Measurements from ENCODE around the gene GPATCH8.
"Not testable (repeated sequence)": the region's sequence is repeated elsewhere in the genome, so short reads cannot be mapped to it uniquely, and the experiment has no call there.

Gene GPATCH8

DNA sequence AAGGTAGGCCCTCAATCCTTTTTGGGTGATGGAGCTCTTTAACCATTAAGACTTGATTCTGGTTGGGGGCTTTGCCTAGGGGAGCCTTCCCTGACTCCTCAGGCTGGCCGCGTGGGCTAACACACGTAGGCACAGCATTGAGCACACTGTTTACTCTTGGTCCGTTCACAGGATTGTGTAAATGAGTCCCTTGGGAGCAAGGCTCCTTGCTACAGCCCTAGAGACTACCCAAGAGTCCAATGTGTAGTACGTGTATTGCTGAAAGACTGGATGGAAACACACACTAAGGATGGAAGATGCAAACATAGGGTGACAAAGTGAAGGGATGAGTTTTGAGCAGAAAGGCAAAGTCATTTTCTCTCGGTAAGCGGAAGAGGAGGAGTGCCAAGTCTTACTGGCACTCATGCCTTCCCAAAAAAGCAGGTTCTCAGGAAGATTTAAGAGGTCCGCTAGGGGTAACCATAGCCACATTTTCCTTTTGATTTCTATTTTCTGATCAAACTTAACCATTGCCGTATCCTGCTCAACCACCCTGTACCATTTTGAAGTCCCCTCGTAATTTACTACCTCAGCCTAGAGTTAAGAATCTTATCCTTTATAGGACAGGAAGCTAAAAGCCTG lies 112.8 kb downstream of the GPATCH8 start:
- peak in 1 of 2 experiments; percentile 17 for DNase-seq

DNA sequence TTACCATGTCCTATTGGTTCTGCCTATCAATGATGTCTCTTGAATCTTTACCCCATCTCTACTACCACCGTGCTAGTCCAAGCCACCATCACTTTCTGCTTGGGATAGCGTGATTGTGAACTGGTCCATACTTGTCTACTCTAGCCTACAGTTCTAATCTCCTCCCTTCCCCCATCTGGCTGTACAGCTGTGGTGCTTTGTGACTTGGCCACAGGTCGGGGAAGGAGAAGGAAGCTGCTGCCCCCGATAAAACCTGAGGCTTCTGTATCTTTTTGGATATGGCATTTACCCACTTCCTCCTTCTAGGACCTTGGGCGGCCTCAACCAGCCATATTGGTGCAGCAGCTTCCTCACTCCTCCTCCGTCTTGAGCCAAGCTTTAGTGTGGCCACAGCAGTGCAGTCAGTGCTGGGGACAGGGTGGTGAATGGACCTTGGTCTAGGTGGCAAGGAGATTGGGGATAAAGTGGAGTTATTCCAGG lies 113.4 kb downstream of the GPATCH8 start:
- no peak for DNase-seq

DNA sequence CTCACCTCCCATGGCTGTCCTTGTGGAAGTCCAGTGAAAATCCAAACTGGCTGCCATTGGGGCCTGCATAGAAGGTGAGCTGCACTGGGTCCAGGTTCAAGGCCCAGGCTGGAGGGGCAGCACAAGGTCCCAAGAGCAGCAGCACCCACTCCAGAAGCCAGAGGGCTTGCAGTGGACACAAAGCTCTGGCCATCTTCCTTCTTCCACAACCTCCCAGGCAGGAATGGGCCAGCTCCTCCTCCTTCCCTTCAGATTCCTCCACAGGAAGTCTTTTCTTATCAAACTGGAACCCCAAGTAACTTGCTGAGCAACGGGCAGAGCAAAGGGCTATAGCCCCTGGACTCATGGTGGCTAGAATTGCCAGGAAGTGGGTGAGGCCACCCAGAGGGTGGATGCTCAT lies 113.9 kb downstream of the GPATCH8 start, which contains the start of gene ITGA2B:
Gene ITGA2B, minus strand, starts transcription at position 369 of the 400 bp plus-strand sequence. Its CDS starts 176 bp downstream, at position 193.
- DNase-seq, result no peak

DNA sequence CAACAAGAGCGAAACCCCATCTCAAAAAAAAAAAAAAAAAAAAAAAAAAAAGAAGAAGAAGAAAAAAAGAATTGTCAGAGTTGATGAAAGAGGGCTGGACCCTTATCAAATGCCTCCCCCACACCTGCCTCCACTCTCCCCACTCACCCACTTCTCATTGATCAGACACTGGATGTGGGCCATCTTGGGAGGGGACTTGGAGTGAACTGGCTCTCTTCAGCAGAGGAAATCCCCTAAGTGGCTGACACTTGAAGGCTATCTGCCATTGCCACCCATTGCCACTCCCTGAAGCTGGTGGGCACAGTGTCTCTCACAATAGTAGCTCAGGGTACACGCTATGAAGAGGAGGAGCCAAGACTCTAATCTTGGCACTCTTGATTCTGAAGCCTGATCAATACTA lies 115.4 kb downstream of the GPATCH8 start:
- DNase-seq, result no peak

DNA sequence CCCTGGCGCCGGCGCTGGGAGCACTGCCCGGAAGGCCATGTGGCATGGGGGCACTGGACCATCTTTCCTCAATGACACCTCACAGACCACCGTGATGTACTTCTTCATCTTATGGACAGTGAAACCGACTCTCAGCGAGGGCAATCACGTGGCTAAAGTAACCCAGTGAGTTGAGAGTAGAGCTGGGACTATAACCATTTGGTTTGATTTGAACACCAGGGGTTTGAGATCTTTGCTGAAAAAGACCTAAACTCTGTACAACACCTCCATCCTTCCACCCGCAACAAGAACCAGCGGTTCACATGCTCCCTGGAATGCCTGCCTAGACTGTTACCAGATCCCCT lies 117.1 kb downstream of the GPATCH8 start:
- DNase-seq, result no peak

DNA sequence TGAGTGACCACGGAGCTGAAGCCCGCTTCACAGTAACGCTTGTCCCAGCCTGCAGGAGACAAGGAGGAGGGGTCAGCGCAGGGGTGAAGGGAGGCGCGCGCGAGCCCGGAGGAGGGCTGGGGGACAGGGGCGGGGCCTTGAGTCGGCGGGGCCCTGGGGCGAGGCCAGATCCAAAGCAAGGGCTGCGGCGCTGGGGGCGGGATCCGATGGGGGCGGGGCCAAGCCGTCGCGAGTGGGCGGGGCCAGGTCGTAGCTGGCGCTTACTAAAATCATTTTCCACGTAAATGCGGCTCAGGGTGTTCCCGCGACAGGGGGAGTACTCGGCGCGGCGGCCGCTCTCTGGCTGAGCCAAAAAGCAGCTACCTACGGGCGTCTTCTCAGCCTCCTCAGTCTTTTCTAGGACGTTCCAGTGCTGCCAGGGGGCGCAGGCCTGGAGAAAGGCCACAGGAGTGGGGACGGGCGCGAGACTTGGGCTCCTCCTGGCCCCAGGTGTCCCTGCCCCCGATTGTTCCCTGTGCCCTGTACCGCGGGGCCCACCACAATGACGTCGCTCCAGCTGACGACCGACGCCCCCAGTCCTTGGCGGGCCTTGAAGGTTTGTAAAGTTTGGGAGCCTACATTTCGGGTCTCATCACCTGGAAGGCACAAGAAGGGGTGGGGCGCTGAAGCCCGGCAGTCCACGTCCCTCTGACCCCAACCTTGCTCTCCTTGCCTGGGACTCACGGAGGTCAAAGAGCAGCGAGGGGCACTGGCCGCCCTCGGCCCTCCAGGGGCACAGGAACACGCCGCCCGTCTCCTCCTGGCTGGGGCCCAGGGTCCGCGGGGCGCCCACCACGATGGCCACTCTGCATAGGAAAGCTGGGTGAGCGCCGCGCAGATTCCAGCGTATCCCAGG lies 117.7 kb downstream of the GPATCH8 start:
- DNase-seq, result peak; percentile 67 to 84

DNA sequence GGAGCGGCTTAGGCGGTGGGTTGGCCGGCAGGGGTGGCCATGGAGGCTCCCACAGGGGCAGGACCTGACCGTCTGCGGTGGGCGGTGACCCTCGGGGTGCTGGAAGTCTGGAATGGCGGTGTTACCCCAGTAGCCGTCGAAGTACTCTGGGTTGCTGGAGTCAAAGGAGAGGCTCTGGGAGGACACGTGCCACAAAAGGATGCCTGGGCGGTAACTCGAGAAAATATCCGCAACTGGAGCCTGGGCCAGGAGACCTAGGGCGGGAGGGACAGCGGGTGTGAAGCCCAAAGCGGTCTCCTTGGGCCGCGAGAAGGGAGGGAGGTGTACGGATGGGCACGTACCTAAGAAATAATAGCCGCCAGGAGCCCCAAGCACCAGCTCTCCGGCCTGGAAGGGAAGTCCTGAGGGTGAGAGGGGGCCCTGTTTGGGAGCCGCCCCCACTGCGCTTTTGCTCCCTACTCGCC lies 118.4 kb downstream of the GPATCH8 start:
- no peak for DNase-seq

DNA sequence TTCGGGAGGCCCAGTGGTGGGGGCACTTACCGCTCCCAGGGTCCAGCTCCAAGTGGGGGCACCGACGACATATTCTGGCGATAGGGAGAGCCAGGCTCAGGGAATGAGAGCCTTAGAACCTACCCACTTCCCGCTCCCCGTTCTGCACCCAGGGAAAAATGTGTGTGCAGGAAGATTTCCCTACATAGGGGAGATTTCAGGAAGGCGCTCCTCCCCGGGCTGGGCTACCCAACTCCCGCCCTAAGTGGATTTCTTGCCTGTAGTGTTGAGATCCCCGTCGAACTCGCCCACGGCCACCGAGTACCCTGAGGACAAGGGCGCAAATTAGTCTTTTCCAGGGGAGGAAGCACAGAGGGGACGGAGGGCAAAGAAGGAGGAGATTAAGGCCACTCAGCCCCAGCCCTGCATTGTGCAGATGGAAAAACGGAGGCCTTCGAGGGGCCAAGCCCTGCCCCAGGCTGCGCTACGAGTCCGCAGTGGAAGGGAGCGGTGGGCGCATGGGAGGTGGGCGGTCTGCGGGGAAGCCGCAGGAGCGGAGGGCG lies 118.9 kb downstream of the GPATCH8 start:
- no peak for DNase-seq

DNA sequence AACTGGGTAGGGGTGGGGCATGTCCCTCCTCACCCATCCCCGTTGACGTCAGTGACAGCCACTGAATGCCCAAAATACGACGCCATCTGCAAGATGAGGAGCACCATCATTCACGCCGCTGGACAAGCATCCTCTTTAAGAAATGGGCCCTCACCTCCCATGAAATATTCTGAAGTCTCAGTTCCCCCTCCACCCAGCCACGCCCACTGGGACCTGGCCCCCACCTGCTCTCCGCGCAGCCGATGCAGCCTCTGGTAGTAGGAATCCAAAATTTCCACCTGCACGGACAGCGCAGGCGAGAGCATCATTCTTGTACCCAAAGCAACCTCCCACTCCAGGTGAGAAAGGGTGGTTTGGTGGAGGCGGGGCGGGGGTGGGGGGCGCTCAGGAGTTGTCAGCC lies 119.3 kb downstream of the GPATCH8 start:
- no peak for DNase-seq

DNA sequence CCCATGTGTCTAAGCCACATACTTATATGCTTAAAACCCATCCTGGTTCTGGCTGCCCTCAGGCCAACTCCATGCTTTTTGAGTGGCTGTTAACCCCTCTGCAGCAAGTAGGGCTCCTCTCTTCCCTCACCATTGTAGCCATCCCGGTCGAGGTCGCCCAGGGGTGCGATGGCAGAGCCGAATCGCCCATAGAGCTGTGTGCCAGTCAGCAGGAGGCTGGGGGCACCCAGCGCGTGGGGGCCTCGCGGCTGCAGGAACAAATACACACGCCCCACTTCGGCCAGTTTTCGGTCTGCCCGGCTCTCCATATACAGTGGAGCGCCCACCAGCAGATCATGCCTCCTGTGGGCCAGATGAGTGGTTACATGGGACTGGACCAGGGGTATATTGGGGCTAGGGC lies 119.8 kb downstream of the GPATCH8 start:
- no peak for DNase-seq

DNA sequence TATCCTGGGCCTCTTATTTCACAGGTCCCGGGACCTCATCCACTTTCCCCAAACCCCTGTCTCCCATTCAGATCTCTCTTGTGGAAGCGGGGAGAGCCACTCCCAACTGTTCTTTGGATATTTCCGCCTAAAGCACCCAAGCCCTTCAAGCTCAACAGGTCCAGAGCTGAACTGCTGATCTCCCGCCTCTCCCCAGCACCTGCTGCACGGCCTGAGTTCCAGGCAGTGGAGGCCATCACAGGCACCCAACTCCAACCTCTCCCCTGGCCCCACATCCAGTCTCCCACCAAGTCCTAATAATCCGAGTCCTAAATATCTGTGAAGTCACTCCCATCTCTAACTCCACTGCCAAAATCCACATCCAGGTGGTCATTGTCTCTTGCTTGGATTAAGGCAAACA lies 120.3 kb downstream of the GPATCH8 start:
- DNase-seq, result no peak

DNA sequence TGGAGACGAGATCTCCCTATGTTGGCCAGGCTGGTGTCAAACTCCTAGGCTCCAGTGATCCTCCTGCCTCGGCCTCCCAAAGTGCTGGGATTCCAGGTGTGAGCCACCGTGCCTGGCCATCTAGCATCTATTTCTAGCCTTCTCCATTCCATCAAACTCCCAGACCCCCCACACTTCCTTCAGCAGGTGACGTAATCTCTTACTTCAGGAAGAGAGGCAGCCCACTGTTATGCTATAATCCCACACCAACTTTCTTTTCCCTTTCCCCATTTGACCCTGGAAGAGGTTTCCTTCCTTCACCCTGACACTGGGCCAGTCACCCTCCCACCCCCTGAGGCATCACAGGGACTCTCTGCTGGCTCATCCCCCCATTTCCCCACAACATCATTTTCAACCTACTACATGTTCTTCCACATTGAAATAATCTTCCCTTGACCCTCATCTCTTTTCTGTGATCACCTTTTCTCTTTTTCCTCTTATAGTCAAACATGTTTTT lies 121.3 kb downstream of the GPATCH8 start:
- no peak for DNase-seq

DNA sequence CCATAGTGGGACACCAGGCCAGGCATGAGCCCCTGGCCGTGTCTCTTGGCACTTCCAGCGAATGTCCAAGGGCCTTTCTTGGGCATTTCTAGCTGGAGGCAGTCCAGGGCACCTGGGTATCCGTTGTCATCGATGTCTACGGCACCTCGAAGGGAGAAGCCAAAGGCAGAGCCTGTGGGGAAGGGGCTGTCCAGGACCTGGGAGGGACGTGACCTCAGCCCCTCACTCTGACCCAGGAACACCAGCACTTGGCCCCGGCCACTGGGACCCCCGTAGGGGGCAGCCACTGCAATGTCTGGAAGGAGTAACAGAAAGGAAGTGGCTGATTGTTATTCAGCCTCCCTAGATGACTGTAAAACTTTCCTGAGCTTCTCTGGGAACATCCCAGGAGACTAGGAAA lies 122.4 kb downstream of the GPATCH8 start:
- DNase-seq, result no peak

DNA sequence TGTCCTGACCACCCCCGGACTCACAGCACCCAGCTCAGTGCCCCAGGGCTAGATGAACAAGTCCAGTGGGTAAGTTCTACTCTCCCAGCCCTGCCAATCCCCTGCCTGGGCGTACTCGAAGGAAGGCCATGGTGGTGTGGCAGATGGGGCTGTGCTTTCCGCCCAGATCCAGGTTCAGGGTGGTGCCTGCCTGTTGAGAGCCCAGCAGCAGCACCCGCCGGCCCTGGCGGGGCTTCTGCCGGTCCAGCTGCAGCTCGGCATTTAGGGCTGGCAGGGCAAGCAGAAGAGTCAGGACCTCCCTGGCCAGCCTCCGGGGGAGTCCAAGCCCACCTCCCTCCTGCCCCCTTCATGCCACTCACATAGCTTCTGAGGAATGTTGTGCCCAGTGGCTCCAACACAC lies 123.3 kb downstream of the GPATCH8 start:
- DNase-seq, result no peak

DNA sequence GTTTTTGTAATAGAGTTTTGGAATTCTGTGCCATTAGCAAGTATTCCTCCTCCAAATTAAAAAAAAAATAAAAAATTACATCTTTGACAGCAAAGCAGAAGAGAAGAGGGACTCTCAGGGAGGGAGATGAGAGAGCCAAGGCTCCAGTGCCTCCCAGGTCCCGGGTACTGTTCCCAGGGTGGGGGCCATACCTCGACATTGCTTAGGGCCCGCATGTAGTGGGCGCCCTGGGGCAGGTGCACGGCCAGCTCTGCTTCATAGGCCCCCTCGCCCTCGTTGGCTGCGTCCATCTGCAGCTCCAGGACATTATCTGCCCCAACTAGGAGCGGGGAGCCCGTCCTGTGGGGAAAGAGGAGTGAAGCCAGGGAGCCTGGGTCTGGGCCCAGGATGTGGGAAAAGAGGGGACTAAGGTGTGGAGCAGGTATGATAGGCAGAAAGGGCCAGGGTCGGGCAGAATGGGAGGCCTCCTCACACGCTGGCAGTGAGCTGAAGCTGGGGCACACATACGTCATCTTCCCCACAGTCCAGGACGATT lies 125.0 kb downstream of the GPATCH8 start:
- no peak for DNase-seq

DNA sequence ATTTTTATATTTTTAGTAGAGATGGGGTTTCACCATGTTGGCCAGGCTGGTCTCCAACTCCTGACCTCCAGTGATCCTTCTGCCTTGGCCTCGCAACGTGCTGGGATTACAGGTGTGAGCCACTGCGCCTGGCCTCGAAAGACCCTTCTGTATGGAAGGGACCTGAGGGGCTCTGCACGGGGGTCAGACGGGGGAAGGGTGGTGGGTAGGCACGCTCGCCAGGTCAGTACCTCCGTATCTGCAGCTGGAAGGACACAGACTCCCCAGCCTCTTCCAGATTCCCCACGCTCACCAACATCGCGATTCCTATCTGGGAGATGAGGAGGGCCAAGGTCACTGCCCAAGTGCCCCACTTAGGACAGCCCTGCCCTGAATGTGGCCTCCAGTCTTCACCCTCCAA lies 126.4 kb downstream of the GPATCH8 start:
- DNase-seq, result no peak

DNA sequence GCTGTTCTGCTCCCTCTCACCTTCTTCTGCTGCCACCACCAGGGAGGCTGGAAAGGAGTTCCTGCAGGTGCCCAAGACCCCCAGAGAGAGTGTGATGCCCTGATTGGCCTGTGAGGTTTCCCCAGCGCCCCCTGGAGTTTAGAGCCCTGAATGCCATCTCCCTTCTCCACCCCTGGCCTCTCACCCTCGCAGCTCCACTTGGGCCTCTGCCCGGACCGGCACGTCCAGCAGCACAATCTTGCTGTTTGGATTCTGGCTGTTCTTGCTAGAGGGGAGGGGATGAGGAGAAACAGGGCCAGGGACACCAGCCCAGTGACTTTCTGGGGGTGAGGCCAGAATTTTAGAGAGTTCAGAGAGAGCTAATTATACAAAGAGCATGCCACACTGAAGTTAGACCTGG lies 127.1 kb downstream of the GPATCH8 start:
- peak in 1 of 2 experiments; percentile 10 for DNase-seq

DNA sequence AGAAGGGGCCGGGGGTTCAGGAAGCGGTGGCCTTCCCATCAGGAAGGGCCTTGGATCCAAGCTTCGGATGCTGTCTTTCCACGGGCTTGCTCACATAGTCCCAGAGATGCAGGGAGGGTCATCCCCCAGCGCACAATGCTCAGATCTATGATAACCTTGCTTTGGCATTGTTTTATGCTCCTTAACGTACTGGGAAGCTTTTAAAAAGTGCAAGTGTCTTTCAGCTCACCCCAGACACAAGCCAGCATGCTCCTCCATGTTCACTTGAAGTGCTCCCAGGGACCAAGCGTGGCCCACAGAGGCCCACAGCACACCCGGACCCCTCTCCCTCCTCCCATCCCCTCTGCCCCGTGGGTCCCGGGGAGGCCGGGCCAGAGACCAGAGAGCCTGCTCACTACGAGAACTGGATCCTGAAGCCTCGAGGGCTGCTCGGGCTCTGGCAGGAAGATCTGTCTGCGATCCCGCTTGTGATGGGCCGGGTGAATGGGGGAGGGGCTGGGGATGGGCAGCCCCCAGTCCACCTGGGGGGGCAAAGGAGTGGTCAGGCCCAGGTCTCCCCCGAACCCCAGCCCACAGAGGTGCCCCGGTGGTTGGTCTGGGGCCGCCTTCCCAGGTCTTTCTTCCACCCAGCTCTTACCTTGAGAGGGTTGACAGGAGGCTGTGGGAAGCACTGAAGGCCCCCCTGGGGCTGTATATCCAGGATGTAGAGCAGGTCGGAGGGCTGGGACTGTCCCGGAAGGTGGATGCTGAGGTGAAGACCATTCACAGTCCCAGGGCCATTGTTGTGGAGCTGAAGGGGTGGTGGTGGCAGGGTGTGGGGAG lies 127.8 kb downstream of the GPATCH8 start:
- no peak for DNase-seq

DNA sequence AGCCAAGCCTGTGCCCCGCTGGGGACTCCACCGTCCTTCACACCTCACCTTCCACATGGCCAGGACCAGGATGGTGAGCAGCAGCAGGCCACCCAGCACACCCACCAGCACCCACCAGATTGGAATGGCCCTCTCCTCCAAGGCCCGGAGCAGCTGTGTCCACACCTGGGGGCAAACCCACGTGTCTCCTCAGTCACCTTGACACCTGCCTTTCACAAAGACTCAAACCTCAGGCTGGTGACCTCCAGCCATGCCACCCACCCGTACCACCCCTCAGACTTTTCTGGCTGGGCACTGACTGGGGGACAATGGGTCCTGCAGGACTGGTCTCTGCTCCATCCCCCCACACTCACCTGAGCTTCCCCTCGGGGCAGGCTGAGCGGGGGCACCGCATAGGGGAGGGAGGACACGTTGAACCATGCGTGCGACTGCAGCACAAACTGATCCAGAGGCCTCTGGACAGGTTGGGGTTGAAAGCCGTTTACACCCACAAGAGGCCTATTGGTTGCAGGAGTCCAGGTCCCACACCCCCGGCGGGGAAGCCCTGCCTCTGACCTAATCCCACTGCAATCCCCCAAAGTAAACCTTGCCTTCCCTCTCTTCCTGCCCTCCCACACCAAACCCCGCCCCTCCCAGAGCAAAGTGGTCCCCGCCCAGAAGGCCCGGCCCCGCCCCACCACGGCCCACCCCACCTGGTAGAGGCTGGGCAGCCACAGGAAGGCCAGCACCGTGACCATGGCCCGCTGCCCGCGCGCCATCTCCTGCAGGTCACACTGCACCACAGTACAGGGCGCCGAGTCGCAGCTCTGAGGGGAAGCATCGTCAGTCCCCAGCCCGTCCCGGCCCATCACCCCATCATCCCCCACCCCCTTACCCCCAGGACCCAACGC lies 128.7 kb downstream of the GPATCH8 start:
- no peak for DNase-seq

DNA sequence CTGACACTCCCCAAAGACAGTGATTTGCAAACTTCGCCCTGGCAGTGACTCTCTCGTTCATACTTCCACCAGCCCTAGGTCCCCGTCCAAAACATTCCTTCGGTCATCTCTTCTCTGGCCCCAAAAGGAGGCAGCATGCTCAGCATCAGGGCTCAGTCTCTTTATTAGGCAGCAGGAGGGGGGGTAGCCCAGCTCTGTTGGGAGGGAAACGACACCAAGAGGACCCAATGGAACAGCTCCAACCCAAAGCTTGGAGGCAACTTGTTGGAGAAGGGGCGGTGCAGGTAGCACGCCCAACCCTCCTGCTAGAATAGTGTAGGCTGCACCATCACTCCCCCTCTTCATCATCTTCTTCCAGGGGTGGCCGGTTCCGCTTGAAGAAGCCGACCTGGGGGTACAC lies 131.2 kb downstream of the GPATCH8 start:
- DNase-seq, result no peak

DNA sequence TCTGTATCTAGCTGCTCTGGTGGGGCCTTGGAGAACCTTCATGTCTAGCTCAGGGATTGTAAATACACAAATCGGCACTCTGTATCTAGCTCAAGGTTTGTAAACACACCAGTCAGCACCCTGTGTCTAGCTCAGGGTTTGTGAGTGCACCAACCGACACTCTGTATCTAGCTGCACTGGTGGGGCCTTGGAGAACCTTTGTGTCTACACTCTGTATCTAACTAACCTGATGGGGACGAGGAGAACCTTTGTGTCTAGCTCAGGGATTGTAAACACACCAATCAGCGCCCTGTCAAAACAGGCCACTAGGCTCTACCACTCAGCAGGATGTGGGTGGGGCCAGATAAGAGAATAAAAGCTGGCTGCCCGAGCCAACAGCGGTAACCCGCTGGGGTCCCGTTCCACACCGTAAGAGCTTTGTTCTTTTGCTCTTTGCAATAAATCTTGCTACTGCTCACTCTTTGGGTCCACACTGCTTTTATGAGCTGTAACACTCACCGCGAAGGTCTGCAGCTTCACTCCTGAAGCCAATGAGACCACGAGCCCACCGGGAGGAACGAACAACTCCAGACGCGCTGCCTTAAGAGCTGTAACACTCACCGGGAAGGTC lies 133.7 kb downstream of the GPATCH8 start:
- DNase-seq, result not testable (repeated sequence)
